HFF-Myc (cell line): ENCODE results near the gene SYT14.
"Not testable (repeated sequence)": the region's sequence is repeated elsewhere in the genome, so short reads cannot be mapped to it uniquely, and the experiment has no call there.

Source experiments
- DNase-seq: peaks from one replicate; pipeline ENCODE4 v3.0.0-alpha.2; 2011; ENCODE audit warnings: low read depth; ENCODE audit errors: extremely low read depth
- H3K4me3 ChIP-seq: replicated peaks from 2 replicates; pipeline ENCODE4 v1.5.1; 2011; ENCODE audit warnings: low read depth, mild to moderate bottlenecking, control low read depth, low read length
- TF ChIP-seq, protein P1 (sequence below): IDR thresholded peaks from 2 replicates; pipeline ENCODE4 v1.5.1; 2012; ENCODE audit warnings: mild to moderate bottlenecking, low read depth, low read length, control low read depth; ENCODE audit errors: missing control alignments

SYT14 gene

DNA sequence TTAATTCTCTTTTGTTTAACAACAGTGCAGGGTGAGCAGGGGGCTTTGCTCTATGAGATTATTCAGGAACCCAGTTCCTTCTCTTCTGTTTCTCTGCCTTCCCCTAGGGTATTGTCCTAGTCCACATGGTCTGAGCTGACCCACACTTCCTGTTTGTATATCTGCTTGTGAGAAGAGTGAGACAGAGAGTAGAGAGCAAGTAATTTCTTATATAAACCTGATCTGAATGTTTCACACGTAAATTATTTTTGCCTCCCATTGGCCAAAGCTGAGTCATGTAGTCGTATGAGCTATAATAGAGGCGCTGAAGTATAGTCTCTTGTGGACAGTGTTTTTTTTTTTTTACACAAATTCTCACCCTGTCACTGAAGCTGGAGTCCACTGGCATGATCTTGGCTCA lies 160.3 kb downstream of the SYT14 start:
- TF ChIP-seq, protein P1, sequence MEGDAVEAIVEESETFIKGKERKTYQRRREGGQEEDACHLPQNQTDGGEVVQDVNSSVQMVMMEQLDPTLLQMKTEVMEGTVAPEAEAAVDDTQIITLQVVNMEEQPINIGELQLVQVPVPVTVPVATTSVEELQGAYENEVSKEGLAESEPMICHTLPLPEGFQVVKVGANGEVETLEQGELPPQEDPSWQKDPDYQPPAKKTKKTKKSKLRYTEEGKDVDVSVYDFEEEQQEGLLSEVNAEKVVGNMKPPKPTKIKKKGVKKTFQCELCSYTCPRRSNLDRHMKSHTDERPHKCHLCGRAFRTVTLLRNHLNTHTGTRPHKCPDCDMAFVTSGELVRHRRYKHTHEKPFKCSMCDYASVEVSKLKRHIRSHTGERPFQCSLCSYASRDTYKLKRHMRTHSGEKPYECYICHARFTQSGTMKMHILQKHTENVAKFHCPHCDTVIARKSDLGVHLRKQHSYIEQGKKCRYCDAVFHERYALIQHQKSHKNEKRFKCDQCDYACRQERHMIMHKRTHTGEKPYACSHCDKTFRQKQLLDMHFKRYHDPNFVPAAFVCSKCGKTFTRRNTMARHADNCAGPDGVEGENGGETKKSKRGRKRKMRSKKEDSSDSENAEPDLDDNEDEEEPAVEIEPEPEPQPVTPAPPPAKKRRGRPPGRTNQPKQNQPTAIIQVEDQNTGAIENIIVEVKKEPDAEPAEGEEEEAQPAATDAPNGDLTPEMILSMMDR = no peak
- H3K4me3 ChIP-seq = no peak overlapping the region
- no peak for DNase-seq

DNA sequence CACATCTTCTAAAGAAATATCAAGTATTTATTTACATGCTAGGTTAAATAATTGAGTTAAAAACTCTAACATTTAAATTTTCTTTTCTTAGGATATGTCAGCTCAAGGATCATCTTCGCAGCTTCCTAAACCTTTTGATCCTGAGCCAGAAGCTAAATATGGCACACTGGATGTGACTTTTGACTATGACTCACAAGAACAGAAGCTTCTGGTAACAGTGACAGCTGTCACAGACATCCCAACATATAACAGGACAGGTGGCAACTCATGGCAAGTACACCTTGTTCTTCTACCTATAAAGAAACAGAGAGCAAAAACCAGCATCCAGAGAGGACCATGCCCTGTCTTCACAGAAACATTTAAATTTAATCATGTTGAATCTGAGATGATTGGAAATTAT lies 161.9 kb downstream of the SYT14 start:
- DNase-seq = no peak
- no peak overlapping the region for H3K4me3 ChIP-seq
- TF ChIP-seq, protein P1 = no peak

DNA sequence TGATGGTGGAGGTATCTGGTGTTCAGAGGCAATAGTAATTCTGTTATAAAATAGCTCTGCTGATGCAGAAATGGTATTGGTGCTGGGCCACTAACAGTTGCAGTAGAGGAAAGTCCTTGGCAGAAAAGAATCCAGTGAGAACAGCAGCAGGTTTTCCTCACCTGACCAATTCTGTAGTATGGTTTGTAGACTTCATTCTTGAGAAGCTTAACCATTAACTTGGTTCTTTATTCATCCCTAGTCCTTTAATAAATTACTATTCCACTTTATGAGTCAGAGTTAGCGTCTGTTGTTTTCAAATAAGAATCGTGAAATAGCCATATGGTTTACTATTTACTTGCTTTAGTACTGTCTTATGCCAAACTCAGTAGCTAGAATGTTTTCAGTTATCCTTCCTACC lies 166.1 kb downstream of the SYT14 start:
- DNase-seq = no peak
- TF ChIP-seq, protein P1 = no peak
- H3K4me3 ChIP-seq = no peak overlapping the region

DNA sequence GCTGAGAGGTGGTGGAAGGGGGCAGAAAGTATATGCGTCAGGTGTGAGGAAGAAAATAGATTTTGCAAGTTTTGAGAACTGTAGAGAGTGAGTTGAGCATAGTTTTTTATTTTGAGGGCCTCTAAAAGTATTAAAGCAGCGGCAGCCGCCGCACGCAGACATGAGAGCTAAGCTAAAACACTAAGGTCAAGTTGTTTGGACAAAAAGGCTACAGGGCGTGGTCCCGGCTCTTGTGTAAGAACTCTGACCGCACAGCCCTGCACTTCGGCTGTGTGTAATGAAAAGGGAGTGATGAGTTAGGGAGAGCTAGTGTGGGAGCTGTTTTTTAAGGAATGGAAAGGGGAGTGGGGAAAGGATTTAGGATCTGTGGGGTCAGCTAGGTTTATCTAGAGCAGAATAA lies 174.9 kb downstream of the SYT14 start:
- H3K4me3 ChIP-seq, DNase-seq: not testable (repeated sequence)

DNA sequence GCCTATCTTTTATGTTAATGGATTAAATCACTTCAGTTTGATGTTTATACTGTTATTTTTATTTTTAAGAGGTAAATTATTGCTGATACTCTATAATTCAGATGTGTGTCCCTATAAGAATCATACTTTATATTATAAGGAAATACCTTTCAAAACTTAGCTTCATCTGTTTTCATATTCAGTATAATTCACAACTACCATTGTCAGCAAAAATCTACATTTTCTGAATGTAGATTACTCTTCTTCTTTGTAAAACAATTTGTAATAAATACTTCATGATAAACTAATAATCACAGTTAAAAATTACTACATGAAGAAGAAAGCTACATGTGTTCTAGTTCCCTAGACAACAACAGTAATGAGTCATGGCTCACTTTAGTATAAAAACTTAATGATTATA lies 179.2 kb downstream of the SYT14 start:
- TF ChIP-seq, protein P1 = no peak
- DNase-seq = no peak
- no peak overlapping the region for H3K4me3 ChIP-seq

DNA sequence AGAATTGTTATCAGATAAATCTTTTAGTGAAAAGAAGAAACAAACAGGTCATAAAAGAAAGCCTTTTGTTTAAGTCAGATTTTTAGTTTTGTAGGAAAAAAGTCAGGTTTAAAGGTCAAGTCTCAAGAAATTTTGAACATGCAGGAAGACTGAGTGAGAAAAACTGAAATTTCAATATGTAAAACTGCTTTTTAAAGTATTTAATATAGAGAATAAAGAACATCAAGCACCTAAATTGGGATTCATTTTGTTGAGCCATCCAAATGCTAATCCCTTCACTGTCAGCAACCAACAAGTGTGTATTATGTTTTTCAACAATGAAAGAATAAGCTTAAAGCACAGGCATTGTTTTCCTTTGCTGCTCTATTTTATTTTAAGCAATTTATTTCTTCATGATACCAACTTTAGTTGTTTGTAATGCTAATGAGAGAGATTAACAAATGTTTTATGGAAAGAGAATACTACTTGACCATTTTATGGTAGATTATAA lies 179.7 kb downstream of the SYT14 start:
- TF ChIP-seq, protein P1 = no peak
- no peak for DNase-seq
- no peak overlapping the region for H3K4me3 ChIP-seq

DNA sequence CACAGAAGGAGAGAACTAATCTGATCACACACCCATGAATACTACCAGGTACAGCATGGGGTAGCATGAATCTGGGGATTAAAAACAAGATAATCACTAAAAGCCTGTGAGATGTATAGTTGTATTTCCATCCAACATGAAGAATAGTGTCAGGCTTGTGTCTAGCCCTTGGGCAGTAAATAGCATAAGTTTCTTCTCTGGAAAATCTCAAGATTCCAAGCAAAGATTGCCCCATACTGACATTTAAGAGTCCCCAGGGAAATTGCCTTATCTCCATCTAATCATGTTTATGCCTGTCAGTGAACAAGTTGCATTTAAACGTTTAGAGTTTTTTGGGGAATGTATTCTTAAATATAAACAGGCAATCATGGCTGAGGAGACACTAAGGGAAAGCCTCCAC lies 185.4 kb downstream of the SYT14 start:
- H3K4me3 ChIP-seq = no peak overlapping the region
- TF ChIP-seq, protein P1 = no peak
- no peak for DNase-seq
